H9 (cell line): ENCODE results near the gene MEGF10. TPM values are rescaled to one million over a fixed set of nuclear protein-coding genes. Genes with fewer than 3 reads are reported as not detected.

Experiments
- DNase-seq: peaks from one replicate; pipeline ENCODE4 v3.0.0-alpha.2; 2017
- H2AFZ ChIP-seq: one replicate; pipeline ENCODE4 v1.6.1; 2013; ENCODE audit warnings: mild to moderate bottlenecking, low read length, control low read depth, moderate library complexity
- H2AK5ac ChIP-seq: 2 replicates; pipeline ENCODE4 v1.6.1; 2013; ENCODE audit warnings: low read length, control low read depth, mixed read lengths; ENCODE audit not compliant: insufficient read length
- H2BK120ac ChIP-seq: one replicate; pipeline ENCODE4 v1.6.1; 2013; ENCODE audit warnings: low read depth, mild to moderate bottlenecking, low read length, control low read depth, inconsistent platforms; ENCODE audit not compliant: poor library complexity, severe bottlenecking
- H2BK12ac ChIP-seq: 2 replicates; pipeline ENCODE4 v1.6.1; 2013; ENCODE audit warnings: low read length, control low read depth, mixed read lengths, low read depth; ENCODE audit not compliant: insufficient read length
- H2BK15ac ChIP-seq: 2 replicates; pipeline ENCODE4 v1.6.1; 2013; ENCODE audit warnings: low read depth, low read length, control low read depth
- H2BK20ac ChIP-seq: one replicate; pipeline ENCODE4 v1.6.1; 2013; ENCODE audit warnings: low read depth, mild to moderate bottlenecking, low read length, control low read depth, inconsistent platforms; ENCODE audit not compliant: poor library complexity, severe bottlenecking
- H2BK5ac ChIP-seq: 2 replicates; pipeline ENCODE4 v1.6.1; 2013; ENCODE audit warnings: low read length, control low read depth, mixed read lengths; ENCODE audit not compliant: insufficient read length
- H3K14ac ChIP-seq: 2 replicates; pipeline ENCODE4 v1.6.1; 2013; ENCODE audit warnings: low read length, control low read depth; ENCODE audit not compliant: insufficient read depth
- H3K18ac ChIP-seq: 2 replicates; pipeline ENCODE4 v1.6.1; 2013; ENCODE audit warnings: low read depth, mild to moderate bottlenecking, mixed read lengths, low read length, control low read depth; ENCODE audit not compliant: insufficient read length
- H3K23ac ChIP-seq: 2 replicates; pipeline ENCODE4 v1.6.1; 2013; ENCODE audit warnings: low read length, control low read depth, mixed read lengths, low read depth; ENCODE audit not compliant: insufficient read length
- H3K23me2 ChIP-seq: 2 replicates; pipeline ENCODE4 v1.6.1; 2013; ENCODE audit warnings: low read depth, mild to moderate bottlenecking, mixed read lengths, low read length, control low read depth; ENCODE audit not compliant: insufficient read length, poor library complexity, severe bottlenecking
- H3K27ac ChIP-seq: 2 replicates; pipeline ENCODE4 v1.5.1; 2013; ENCODE audit warnings: low read length, control low read depth, mixed read lengths, low read depth; ENCODE audit not compliant: insufficient read length
- H3K27me3 ChIP-seq: 2 replicates; pipeline ENCODE4 v1.6.1; 2013; ENCODE audit warnings: low read length, control low read depth, inconsistent platforms; ENCODE audit not compliant: insufficient read depth
- H3K4ac ChIP-seq: 2 replicates; pipeline ENCODE4 v1.6.1; 2013; ENCODE audit warnings: low read depth, mild to moderate bottlenecking, control low read depth, inconsistent platforms, low read length, moderate library complexity
- H3K4me1 ChIP-seq: 2 replicates; pipeline ENCODE4 v1.6.1; 2013; ENCODE audit warnings: low read length, control low read depth, inconsistent platforms; ENCODE audit not compliant: insufficient read depth
- H3K4me2 ChIP-seq: 2 replicates; pipeline ENCODE4 v1.6.1; 2013; ENCODE audit warnings: low read length, control low read depth, mixed read lengths; ENCODE audit not compliant: insufficient read length, insufficient read depth
- H3K56ac ChIP-seq: 2 replicates; pipeline ENCODE4 v1.6.1; 2013; ENCODE audit warnings: low read depth, mild to moderate bottlenecking, mixed read lengths, low read length, control low read depth; ENCODE audit not compliant: insufficient read length
- H3K79me1 ChIP-seq: 2 replicates; pipeline ENCODE4 v1.6.1; 2013; ENCODE audit warnings: low read depth, mild to moderate bottlenecking, moderate library complexity, low read length, control low read depth, inconsistent platforms; ENCODE audit not compliant: insufficient read depth, poor library complexity, severe bottlenecking
- H3K79me2 ChIP-seq: 2 replicates; pipeline ENCODE4 v1.6.1; 2013; ENCODE audit warnings: low read length, control low read depth, inconsistent platforms; ENCODE audit not compliant: insufficient read depth
- H3K9ac ChIP-seq: 2 replicates; pipeline ENCODE4 v1.6.1; 2013; ENCODE audit warnings: low read length, control low read depth, mixed read lengths; ENCODE audit not compliant: insufficient read length; ENCODE audit errors: extremely low read depth
- H3K9me3 ChIP-seq: one replicate; pipeline ENCODE4 v1.6.1; 2013; ENCODE audit warnings: low read depth, low read length, inconsistent platforms; ENCODE audit not compliant: control insufficient read depth
- H3T11ph ChIP-seq: one replicate; pipeline ENCODE4 v1.6.1; 2013; ENCODE audit warnings: mild to moderate bottlenecking, low read length, control low read depth, inconsistent platforms
- H4K20me1 ChIP-seq: one replicate; pipeline ENCODE4 v1.6.1; 2013; ENCODE audit not compliant: control insufficient read depth, insufficient read length, insufficient read depth
- H4K5ac ChIP-seq: 2 replicates; pipeline ENCODE4 v1.6.1; 2013; ENCODE audit warnings: low read depth, mild to moderate bottlenecking, mixed read lengths, low read length, control low read depth; ENCODE audit not compliant: insufficient read length
- H4K8ac ChIP-seq: replicated peaks from 2 replicates; pipeline ENCODE4 v1.6.1; 2013; ENCODE audit warnings: low read length, control low read depth, mixed read lengths, low read depth; ENCODE audit not compliant: insufficient read length
- H4K91ac ChIP-seq: 2 replicates; pipeline ENCODE4 v1.6.1; 2013; ENCODE audit warnings: low read depth, mild to moderate bottlenecking, moderate library complexity, mixed read lengths, low read length, control low read depth; ENCODE audit not compliant: insufficient read length
- H3K27ac Mint-ChIP-seq, 3 experiments: 2 replicates in 2 of 3; 3 replicates in 1 of 3; pipeline ENCODE4 v1.8.0; 2020 to 2021; ENCODE audit warnings: mixed read lengths in 3 of 3, mild to moderate bottlenecking in 1 of 3, moderate library complexity in 1 of 3
- H3K27me3 Mint-ChIP-seq: 2 replicates; pipeline ENCODE4 v1.8.0; 2021; ENCODE audit warnings: low read depth, mild to moderate bottlenecking, moderate library complexity, mixed read lengths
- H3K36me3 Mint-ChIP-seq, 3 experiments: 2 replicates in 2 of 3; 3 replicates in 1 of 3; pipeline ENCODE4 v1.8.0; 2020 to 2021; ENCODE audit warnings: low read depth in 3 of 3, mixed read lengths in 3 of 3; ENCODE audit not compliant: insufficient read depth in 1 of 3
- H3K4me1 Mint-ChIP-seq, 2 experiments: 2 replicates each; pipeline ENCODE4 v1.8.0; 2020; ENCODE audit warnings: mixed read lengths in 2 of 2
- H3K4me3 Mint-ChIP-seq, 2 experiments: 2 replicates in 1 of 2; 3 replicates in 1 of 2; pipeline ENCODE4 v1.8.0; 2020 to 2021; ENCODE audit warnings: mild to moderate bottlenecking in 2 of 2, mixed read lengths in 2 of 2, moderate library complexity in 1 of 2
- H3K9me3 Mint-ChIP-seq, 2 experiments: 2 replicates in 1 of 2; 3 replicates in 1 of 2; pipeline ENCODE4 v1.8.0; 2020; ENCODE audit warnings: mild to moderate bottlenecking in 2 of 2, mixed read lengths in 2 of 2, moderate library complexity in 1 of 2
- WGBS: extraction: QIAGEN DNeasy Blood & Tissue Kit; methylation state at CpG from one replicate; pipeline ENCODE4 v1.1.7; 2013; ENCODE audit warnings: missing lambda C conversion rate, low lambda C conversion rate, mixed read lengths; ENCODE audit not compliant: insufficient read length; ENCODE audit errors: extremely low coverage; 5-methylcytosine and 5-hydroxymethylcytosine counted together
- total RNA-seq: library from RNA; stranded (reverse); gene quantifications from 2 replicates; pipeline ENCODE4 v1.2.1, GENCODE V29; 2021
- TF ChIP-seq, protein P1 (sequence below): fragments of 200-600 bp; sonication (generic); conservative IDR thresholded peaks from 3 replicates; pipeline ENCODE4 v1.8.0; 2021; ENCODE audit warnings: antibody characterized with exemption, mild to moderate bottlenecking

Gene MEGF10
- total RNA-seq, 1 experiment from 2014 or later, result 36.5 TPM

DNA sequence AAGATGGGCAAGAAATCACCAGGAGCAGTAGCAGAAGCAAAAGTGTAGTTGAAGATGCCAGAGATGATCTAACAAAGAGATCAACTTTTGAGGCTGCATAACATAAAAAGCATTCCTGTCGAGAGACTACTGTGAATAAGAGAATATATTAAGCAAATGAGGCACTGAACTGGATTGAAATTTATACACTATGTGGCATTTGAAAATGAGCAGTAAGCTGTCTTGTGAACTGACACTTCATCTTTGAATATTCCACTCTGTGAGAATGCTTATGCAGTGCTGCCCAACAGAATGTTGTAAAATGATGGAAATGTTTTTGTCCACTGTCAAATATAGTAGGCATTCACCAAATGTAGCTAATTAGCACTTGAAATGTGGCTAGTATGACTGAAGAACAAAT is 208.0 kb downstream of the MEGF10 start:
- no peak overlapping the region for H3K14ac ChIP-seq
- H2AK5ac ChIP-seq, result no peak overlapping the region
- H3K4me1 Mint-ChIP-seq, result no peaks in the 10 kb centered on the region
- H3K18ac ChIP-seq, result no peak overlapping the region
- H3K4me2 ChIP-seq, result no peak overlapping the region
- H2BK12ac ChIP-seq, result no peak overlapping the region
- no peak overlapping the region for H3K9ac ChIP-seq
- TF ChIP-seq, protein P1, sequence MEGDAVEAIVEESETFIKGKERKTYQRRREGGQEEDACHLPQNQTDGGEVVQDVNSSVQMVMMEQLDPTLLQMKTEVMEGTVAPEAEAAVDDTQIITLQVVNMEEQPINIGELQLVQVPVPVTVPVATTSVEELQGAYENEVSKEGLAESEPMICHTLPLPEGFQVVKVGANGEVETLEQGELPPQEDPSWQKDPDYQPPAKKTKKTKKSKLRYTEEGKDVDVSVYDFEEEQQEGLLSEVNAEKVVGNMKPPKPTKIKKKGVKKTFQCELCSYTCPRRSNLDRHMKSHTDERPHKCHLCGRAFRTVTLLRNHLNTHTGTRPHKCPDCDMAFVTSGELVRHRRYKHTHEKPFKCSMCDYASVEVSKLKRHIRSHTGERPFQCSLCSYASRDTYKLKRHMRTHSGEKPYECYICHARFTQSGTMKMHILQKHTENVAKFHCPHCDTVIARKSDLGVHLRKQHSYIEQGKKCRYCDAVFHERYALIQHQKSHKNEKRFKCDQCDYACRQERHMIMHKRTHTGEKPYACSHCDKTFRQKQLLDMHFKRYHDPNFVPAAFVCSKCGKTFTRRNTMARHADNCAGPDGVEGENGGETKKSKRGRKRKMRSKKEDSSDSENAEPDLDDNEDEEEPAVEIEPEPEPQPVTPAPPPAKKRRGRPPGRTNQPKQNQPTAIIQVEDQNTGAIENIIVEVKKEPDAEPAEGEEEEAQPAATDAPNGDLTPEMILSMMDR, result no peak
- H3K79me1 ChIP-seq, result no peaks in the 10 kb centered on the region
- no peaks in the 10 kb centered on the region for H3K36me3 Mint-ChIP-seq
- H3K4ac ChIP-seq, result no peak overlapping the region
- no peak overlapping the region for H4K8ac ChIP-seq
- H2AFZ ChIP-seq, result no peak overlapping the region
- no peak overlapping the region for H3K27ac Mint-ChIP-seq
- 0 out of 2 replicates have a peak, but pooled peaks cover 1% of the 10 kb centered on the region for H3K27me3 Mint-ChIP-seq
- WGBS, result no CpG with 5 or more reads among the region's 1 CpG
- H3K56ac ChIP-seq, result no peak overlapping the region
- H3T11ph ChIP-seq, result no peak overlapping the region
- H3K79me2 ChIP-seq, result no peaks in the 10 kb centered on the region
- H3K9me3 Mint-ChIP-seq, result no peaks in the 10 kb centered on the region
- no peak overlapping the region for H3K23ac ChIP-seq
- no peaks in the 10 kb centered on the region for H3K9me3 ChIP-seq
- no peak overlapping the region for H3K4me3 Mint-ChIP-seq
- no peaks in the 10 kb centered on the region for H4K20me1 ChIP-seq
- no peak for DNase-seq
- H2BK20ac ChIP-seq, result no peak overlapping the region
- H2BK120ac ChIP-seq, result no peak overlapping the region
- no peak overlapping the region for H2BK15ac ChIP-seq
- no peak overlapping the region for H2BK5ac ChIP-seq
- no peak overlapping the region for H4K5ac ChIP-seq
- no peak overlapping the region for H4K91ac ChIP-seq
- H3K27me3 ChIP-seq, result no peaks in the 10 kb centered on the region
- H3K23me2 ChIP-seq, result no peaks in the 10 kb centered on the region
- no peaks in the 10 kb centered on the region for H3K4me1 ChIP-seq
- H3K27ac ChIP-seq, result no peak overlapping the region
